Activated T-cell treated with anti-CD3 and anti-CD28 coated beads for 24 hours (primary cell): ENCODE results near the gene LSM2.

Experiments
- DNase-seq: peaks from one replicate; pipeline ENCODE4 v3.0.0-alpha.2; 2020; ENCODE audit warnings: low read depth

The LSM2 gene

DNA sequence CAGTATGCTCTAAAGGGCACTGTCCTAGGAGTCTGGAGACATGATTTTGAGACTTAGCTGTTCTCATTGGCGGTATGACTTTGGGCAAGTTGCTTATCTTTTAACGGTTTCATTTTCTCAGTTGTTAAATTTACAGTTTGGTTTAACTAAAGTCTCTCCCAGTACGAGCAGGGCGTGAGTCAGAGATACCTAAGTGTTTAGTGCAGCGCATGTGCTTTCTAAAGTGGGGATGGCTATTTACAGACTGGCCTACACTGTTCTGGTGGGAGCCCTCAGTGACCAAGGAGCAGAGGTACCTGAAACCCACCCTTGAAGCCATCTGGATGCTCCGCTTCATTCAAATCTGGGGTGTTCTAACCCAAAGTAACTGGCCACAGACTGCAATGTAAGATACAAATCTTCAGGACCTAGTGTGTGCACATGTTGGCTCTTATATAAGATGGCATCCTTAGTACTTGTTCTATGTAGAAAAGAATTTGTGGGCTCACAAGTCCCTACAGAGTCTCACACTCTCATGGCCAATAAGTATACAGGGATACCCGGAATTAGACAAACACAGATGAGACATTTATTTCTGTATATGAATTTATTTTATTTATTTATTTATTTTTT is 56.2 kb downstream of the LSM2 start:
- no peak for DNase-seq

DNA sequence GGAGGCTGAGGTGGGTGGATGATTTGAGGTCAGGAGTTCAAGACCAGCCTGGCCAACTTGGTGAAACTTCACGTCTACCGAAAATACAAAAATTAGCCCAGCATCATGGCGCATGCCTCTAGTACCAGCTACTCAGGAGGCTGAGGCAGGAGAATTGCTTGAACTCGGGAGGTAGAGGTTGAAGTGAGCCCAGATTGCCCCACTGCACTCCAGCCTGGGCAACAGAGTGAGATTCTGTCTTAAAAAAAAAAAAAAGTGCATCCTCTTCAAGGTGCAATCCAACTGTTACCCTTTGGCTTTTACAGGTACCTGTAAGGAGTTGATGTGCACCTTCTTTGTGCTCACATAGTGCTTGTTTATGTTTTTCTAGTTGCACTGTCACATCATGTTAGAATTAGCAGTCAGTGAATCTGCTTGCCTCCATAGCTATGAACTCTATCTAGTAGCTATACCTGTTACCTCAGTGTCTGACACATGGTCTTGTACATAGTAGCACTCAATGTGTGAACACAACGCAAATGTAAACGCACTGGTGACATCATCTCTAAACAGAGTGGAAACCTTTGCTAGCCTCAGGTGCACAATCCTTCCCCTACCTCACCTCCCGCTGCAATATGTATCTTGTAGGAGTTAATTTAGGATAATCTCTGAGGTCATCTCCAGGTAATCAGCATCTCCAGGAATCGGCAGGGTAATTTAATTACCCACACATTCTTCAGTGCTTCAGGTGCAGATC is 57.3 kb downstream of the LSM2 start:
- DNase-seq, result no peak
